ENCODE data around the gene PDE2A.

- TF ChIP-seq CTCF (IDR thresholded peaks at IDR 0.05) (no peak), CEBPB (IDR thresholded peaks at IDR 0.05) (no peak), FOXS1 (CRISPR knock-in tag; IDR thresholded peaks at IDR 0.05) (no peak), MAFK (IDR thresholded peaks at IDR 0.05; ENCODE audit: partially characterized antibody) (peak; percentile 94), HMGXB4 (CRISPR knock-in tag; IDR thresholded peaks at IDR 0.05; ENCODE audit: borderline replicate concordance) (no peak), POLR2A (IDR thresholded peaks at IDR 0.05; ENCODE audit: low read length) (no peak), NR3C1 (IDR thresholded peaks at IDR 0.05) (no peak), TP53 (CRISPR knock-in tag; IDR thresholded peaks at IDR 0.05) (no peak), SMC3 (IDR thresholded peaks at IDR 0.05) (no peak), ELK1 (IDR thresholded peaks at IDR 0.05; ENCODE audit: low read depth, low read length) (no peak), RFX5 (IDR thresholded peaks at IDR 0.05) (no peak), MYC (IDR thresholded peaks at IDR 0.05; ENCODE audit: borderline replicate concordance, low read length) (no peak), ATOH8 (CRISPR knock-in tag; IDR thresholded peaks at IDR 0.05; ENCODE audit: low read depth) (no peak)
These were observed 139.6 kb downstream of the PDE2A start for GRCh38 chr11:72534371-72535193.

Measured in A549 (cell line).